ENCODE data around the gene TTLL6. TPM values are rescaled to one million over a fixed set of nuclear protein-coding genes. Genes with fewer than 3 reads are reported as not detected.
"Not testable (repeated sequence)": the region's sequence is repeated elsewhere in the genome, so short reads cannot be mapped to it uniquely, and the experiment has no call there.

Gene TTLL6
- total RNA-seq, 4 donors from 2014 or later, result 0.34 to 1.2 (median 0.89) TPM

DNA sequence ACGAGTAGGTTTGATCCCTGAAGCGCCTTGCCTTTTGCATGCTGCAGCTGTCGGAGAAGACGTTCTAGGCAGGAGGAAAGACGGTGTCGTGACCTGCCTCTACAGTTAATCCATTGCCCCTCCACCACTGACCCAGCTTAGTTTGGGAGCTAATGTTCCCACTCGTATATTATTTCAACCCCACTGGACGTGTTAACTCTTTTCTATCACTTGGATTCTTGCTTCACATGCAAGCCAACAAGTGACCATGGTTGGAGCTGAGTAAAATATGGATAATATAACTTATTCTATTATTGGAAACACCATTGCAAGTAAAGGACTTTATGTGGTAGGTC is 14.5 kb upstream of the TTLL6 start:
- TF ChIP-seq, protein P1, sequence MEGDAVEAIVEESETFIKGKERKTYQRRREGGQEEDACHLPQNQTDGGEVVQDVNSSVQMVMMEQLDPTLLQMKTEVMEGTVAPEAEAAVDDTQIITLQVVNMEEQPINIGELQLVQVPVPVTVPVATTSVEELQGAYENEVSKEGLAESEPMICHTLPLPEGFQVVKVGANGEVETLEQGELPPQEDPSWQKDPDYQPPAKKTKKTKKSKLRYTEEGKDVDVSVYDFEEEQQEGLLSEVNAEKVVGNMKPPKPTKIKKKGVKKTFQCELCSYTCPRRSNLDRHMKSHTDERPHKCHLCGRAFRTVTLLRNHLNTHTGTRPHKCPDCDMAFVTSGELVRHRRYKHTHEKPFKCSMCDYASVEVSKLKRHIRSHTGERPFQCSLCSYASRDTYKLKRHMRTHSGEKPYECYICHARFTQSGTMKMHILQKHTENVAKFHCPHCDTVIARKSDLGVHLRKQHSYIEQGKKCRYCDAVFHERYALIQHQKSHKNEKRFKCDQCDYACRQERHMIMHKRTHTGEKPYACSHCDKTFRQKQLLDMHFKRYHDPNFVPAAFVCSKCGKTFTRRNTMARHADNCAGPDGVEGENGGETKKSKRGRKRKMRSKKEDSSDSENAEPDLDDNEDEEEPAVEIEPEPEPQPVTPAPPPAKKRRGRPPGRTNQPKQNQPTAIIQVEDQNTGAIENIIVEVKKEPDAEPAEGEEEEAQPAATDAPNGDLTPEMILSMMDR (IDR thresholded peaks at IDR 0.05), result no peak
- TF ChIP-seq POLR2A (IDR thresholded peaks at IDR 0.05), result no peak
- H3K4me3 ChIP-seq (replicated peaks in 1 of 3), result peak overlapping the region; percentile 57 to 89 (median 84)
- peaks cover 12 to 35% of the 10 kb centered on the region in 2 donors for H3K4me1 ChIP-seq
- H3K27ac ChIP-seq, result peak overlapping the region; percentile 93 to 97 (median 95)
- no peaks in the 10 kb centered on the region for H3K9me3 ChIP-seq
- no peaks in the 10 kb centered on the region for H3K27me3 ChIP-seq
- DNase-seq, result no peak
- WGBS, 2 donors, result 2 to 4% methylated on average over 8 of the region's 8 CpGs
- H3K36me3 ChIP-seq, result no peaks in the 10 kb centered on the region
- intact Hi-C loops (cut with DNase I), result no loop called here

DNA sequence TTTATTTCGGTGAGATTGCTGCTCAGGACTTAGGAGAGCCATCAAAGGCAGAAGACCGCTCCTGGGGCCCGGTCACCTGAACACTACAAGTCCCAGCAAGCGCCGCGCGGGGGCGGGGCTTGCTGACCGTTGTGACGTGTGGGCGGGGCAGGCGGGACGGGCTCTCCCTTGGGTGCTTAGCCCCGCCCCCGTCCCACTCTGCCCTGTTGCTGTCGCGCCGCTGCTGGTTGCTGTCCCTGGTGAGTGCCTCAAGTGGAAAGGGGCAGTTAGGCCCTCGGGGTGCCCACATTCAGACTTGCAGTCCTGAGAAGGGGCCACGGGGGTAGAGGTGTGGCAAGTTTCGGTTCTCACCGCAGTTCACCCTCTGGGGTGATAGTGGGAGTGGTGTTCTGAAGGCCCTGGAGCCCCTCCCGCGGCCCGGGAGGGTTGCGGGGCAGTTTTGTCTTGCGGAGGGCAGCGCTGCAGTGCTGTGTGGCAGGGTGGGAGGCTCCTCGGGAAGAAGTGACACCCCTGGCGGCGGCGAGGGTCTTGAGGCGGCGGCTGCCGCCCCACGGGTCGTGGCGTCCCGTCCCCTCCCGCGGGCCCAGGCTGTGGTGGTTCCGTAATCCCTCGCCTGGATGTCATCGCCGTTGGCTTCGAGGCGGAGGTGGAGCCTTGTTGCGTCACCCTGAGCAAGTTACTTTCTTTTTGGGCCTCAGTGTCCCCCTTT is 14.0 kb upstream of the TTLL6 start, which contains the start of gene CALCOCO2:
TSS of gene CALCOCO2 (plus strand) at position 196 of the 709 bp plus-strand sequence. CDS start 10,673 bp downstream, outside the sequence.
- Histone ChIP-seq H3K9me3 (no peaks in the 10 kb centered on the region), H3K27ac (peak within 1 kb of the TSS; percentile 93 to 97 (median 95)), H3K4me1 (peaks cover 12 to 30% of the 10 kb centered on the region in 2 donors), H3K36me3 (no peaks in the 10 kb centered on the region), H3K27me3 (no peaks in the 10 kb centered on the region), H3K4me3 (replicated peaks in 1 of 3) (peak within 1 kb of the TSS; percentile 57 to 89 (median 84))
- 0 to 1% methylated on average over 20 to 33 of the region's 48 CpGs for WGBS, 2 donors
- intact Hi-C loops (cut with DNase I), result no loop called here
- TF ChIP-seq, protein P1 (IDR thresholded peaks at IDR 0.05), result peak in 1 of 6 experiments; percentile 8
- peak; percentile 59 to 90 for TF ChIP-seq POLR2A (IDR thresholded peaks at IDR 0.05)
- peak; percentile 96 to 97 for DNase-seq

- no peak for DNase-seq
- intact Hi-C loops (cut with DNase I), result no loop called here
- Histone ChIP-seq H3K27ac (no peak overlapping the region), H3K27me3 (no peaks in the 10 kb centered on the region), H3K4me1 (no peaks in the 10 kb centered on the region), H3K4me3 (replicated peaks in 1 of 3) (no peak overlapping the region), H3K9me3 (no peaks in the 10 kb centered on the region), H3K36me3 (no peaks in the 10 kb centered on the region)
- 83 to 89% methylated on average over 11 of the region's 11 CpGs for WGBS, 2 donors
- TF ChIP-seq, protein P1 (IDR thresholded peaks at IDR 0.05), result no peak
- TF ChIP-seq POLR2A (IDR thresholded peaks at IDR 0.05), result no peak
These were observed 8.7 kb upstream of the TTLL6 start for GRCh38 chr17:48825446-48826381.

- WGBS, 2 donors, result 53 to 54% methylated on average over 6 of the region's 6 CpGs
- DNase-seq; H3K4me3 ChIP-seq (replicated peaks in 1 of 3); H3K27me3 ChIP-seq; H3K9me3 ChIP-seq; H3K27ac ChIP-seq; intact Hi-C loops (cut with DNase I); H3K36me3 ChIP-seq: not testable (repeated sequence)
- H3K4me1 ChIP-seq, result peaks cover 0 to 12% of the 10 kb centered on the region in 2 donors
These were observed 3.9 kb upstream of the TTLL6 start for GRCh38 chr17:48820936-48821335.

GRCh38 chr17:48819466-48819865 is 2.4 kb upstream of the TTLL6 start:
- TF ChIP-seq, protein P1 (IDR thresholded peaks at IDR 0.05), result no peak
- no peak for TF ChIP-seq POLR2A (IDR thresholded peaks at IDR 0.05)
- WGBS, 2 donors, result 58 to 70% methylated on average over 11 of the region's 11 CpGs
- H3K27me3 ChIP-seq, result no peaks in the 10 kb centered on the region

More at GRCh38 chr17:48819466-48819865, 2.4 kb upstream of the TTLL6 start:
- intact Hi-C loops (cut with DNase I), result no loop called here
- H3K27ac ChIP-seq, result no peak overlapping the region
- no peak overlapping the region for H3K4me3 ChIP-seq (replicated peaks in 1 of 3)
- H3K36me3 ChIP-seq, result no peaks in the 10 kb centered on the region
- H3K9me3 ChIP-seq, result no peaks in the 10 kb centered on the region
- no peak for DNase-seq
- peaks cover 0 to 12% of the 10 kb centered on the region in 2 donors for H3K4me1 ChIP-seq

Data from thyroid gland (tissue), 4 donors.